ENCODE results near the gene DACH1. TPM values are rescaled to one million over a fixed set of nuclear protein-coding genes. Genes with fewer than 3 reads are reported as not detected.

DACH1 gene
- total and polyA plus RNA-seq, 9 of the 15 experiments (the other 6 are each of a cell fraction or from before 2014, with no cell fraction given): 0.04 to 0.07 (median 0.04) TPM; not detected in 2

GRCh38 chr13:71474936-71475335 lies 392.1 kb downstream of the DACH1 start:
- in situ Hi-C loops (cut with MboI): no loop called here
- H3K4me3 ChIP-seq: no peak overlapping the region
- no peaks in the 10 kb centered on the region for H3K9me1 ChIP-seq (ENCODE audit: control insufficient read depth, insufficient read depth, low read length)
- intact Hi-C loops (cut with micrococcal nuclease): no loop called here
- H3K27ac ChIP-seq (ENCODE audit: extremely low read depth, low read depth, low read length): no peak overlapping the region
- FAIRE-seq (no peak), ATAC-seq (no peak), DNase-seq (ENCODE audit: extremely low read depth in 1 of 4, low spot score in 3 of 4) (no peak)
- H2AFZ ChIP-seq (ENCODE audit: low read depth, low read length): no peak overlapping the region
- WGBS (ENCODE audit: insufficient coverage, low coverage, missing lambda C conversion rate): 13% methylated on average over 3 of the region's 3 CpGs
- TF ChIP-seq EHMT2 (IDR thresholded peaks at IDR 0.05) (no peak), SMARCB1 (IDR thresholded peaks at IDR 0.05; ENCODE audit: insufficient read length, low read depth) (no peak), NFE2L1 (tag; IDR thresholded peaks at IDR 0.05; ENCODE audit: borderline replicate concordance, low read depth) (no peak), TBL1XR1 (IDR thresholded peaks at IDR 0.05; ENCODE audit: low read length in 2 of 2) (no peak), HIVEP1 (CRISPR knock-in tag; IDR thresholded peaks at IDR 0.05) (no peak), BCOR (IDR thresholded peaks at IDR 0.05) (no peak), KLF6 (CRISPR knock-in tag; IDR thresholded peaks at IDR 0.05; ENCODE audit: borderline replicate concordance) (no peak), ELF4 (CRISPR knock-in tag; IDR thresholded peaks at IDR 0.05) (no peak), IRF2 (CRISPR knock-in tag; IDR thresholded peaks at IDR 0.05) (no peak), ZBED1 (IDR thresholded peaks at IDR 0.05) (no peak), CREB5 (CRISPR knock-in tag; IDR thresholded peaks at IDR 0.05) (no peak)
- H3K27me3 ChIP-seq (ENCODE audit: control insufficient read depth in 2 of 2, insufficient read depth in 2 of 2, low read length in 2 of 2): no peaks in the 10 kb centered on the region
- BruUV-seq (replicated peaks): no TSS peak
- POLR2A ChIA-PET: no interaction called here
- no peak overlapping the region for H3K4me2 ChIP-seq (ENCODE audit: insufficient read depth, low read length)
- CTCF ChIA-PET (ENCODE audit: low intra/inter-chr PET ratio): no interaction called here
- no peaks in the 10 kb centered on the region for H3K79me2 ChIP-seq (ENCODE audit: control insufficient read depth, insufficient read depth, low read length)
- no peak overlapping the region for H3K9ac ChIP-seq (ENCODE audit: insufficient read depth in 1 of 2, low read depth in 2 of 2, low read length in 2 of 2)
- no peaks in the 10 kb centered on the region for H4K20me1 ChIP-seq (replicated peaks; ENCODE audit: control insufficient read depth, insufficient read depth, low read length)
- no peaks in the 10 kb centered on the region for H3K4me1 ChIP-seq (replicated peaks in 1 of 2; ENCODE audit: control insufficient read depth in 2 of 2, insufficient read depth in 2 of 2, low read length in 2 of 2)
- H3K36me3 ChIP-seq (ENCODE audit: control insufficient read depth, insufficient read depth, low read length): no peaks in the 10 kb centered on the region
- no peaks in the 10 kb centered on the region for H3K9me3 ChIP-seq (replicated peaks; ENCODE audit: control insufficient read depth, insufficient read depth, low read depth, low read length)

All from K562 (cell line).